ENCODE results near the gene AKAP13. TPM values are rescaled to one million over a fixed set of nuclear protein-coding genes. Genes with fewer than 3 reads are reported as not detected.

Gene AKAP13
- total and polyA plus RNA-seq, 2 of the 13 experiments (the other 11 are each of a cell fraction or from before 2014, with no cell fraction given): 6.7 to 27.1 TPM

DNA sequence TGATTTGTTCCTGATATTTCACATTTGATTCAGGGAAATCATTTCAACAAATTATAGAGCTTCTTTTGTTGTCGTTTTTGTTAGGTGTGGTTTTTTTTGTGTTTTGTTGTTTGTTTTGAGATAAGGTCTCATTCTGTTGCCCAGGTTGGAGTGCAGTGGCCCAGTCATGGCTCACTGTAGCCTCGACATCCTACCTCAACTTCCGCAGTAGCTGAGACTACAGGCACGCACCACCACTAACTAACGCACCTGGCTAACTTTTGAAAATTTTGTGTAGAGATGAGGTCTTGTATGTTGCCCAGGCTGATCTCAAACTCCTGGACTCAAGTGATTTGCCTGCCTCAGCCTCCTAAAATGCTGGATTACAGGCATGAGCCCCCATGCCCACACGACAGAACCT, 177.0 kb downstream of the AKAP13 start:
- H2AFZ ChIP-seq (ENCODE audit: low read length): no peak overlapping the region
- no TSS peak for BruUV-seq (replicated peaks)
- ATAC-seq (no peak), DNase-seq (ENCODE audit: low spot score) (no peak), FAIRE-seq (no peak)
- H3K4me1 ChIP-seq (ENCODE audit: insufficient read depth, low read length): no peaks in the 10 kb centered on the region
- H3K4me2 ChIP-seq (ENCODE audit: low read depth, low read length): no peak overlapping the region
- TF ChIP-seq EHMT2 (IDR thresholded peaks at IDR 0.05; ENCODE audit: borderline replicate concordance, low read depth, low read length): no peak
- no peak for TF ChIP-seq FOSL1 (CRISPR knock-in tag; IDR thresholded peaks at IDR 0.05; ENCODE audit: borderline replicate concordance)
- TF ChIP-seq TSC22D2 (CRISPR knock-in tag; IDR thresholded peaks at IDR 0.05; ENCODE audit: borderline replicate concordance): no peak
- no peak for TF ChIP-seq SRSF1 (optimal IDR thresholded peaks at IDR 0.05; ENCODE audit: low read depth, low read length)
- TF ChIP-seq SNAPC2 (CRISPR knock-in tag; IDR thresholded peaks at IDR 0.05): no peak
- no peak for TF ChIP-seq MTF2 (CRISPR knock-in tag; IDR thresholded peaks at IDR 0.05; ENCODE audit: borderline replicate concordance)
- TF ChIP-seq TRAFD1 (CRISPR knock-in tag; IDR thresholded peaks at IDR 0.05; ENCODE audit: borderline replicate concordance): no peak
- no peak for TF ChIP-seq SP2 (CRISPR knock-in tag; IDR thresholded peaks at IDR 0.05)
- no peak for TF ChIP-seq ZKSCAN1 (IDR thresholded peaks at IDR 0.05; ENCODE audit: low read length)
- no peak for TF ChIP-seq POLR2A (IDR thresholded peaks at IDR 0.05; ENCODE audit: insufficient read depth in 1 of 2, low read depth in 2 of 2, low read length in 2 of 2)
- TF ChIP-seq SOX6 (IDR thresholded peaks at IDR 0.05): no peak
- no peak for TF ChIP-seq SOX6 (CRISPR knock-in tag; IDR thresholded peaks at IDR 0.05)
- TF ChIP-seq ZMYM2 (CRISPR knock-in tag; IDR thresholded peaks at IDR 0.05): no peak
- TF ChIP-seq MTF1 (CRISPR knock-in tag; IDR thresholded peaks at IDR 0.05): no peak
- no peak overlapping the region for H3K27ac ChIP-seq (ENCODE audit: extremely low read length, insufficient read depth, low read length)
- H3K4me3 ChIP-seq (replicated peaks in 1 of 3; ENCODE audit: insufficient read depth in 1 of 3, low read depth in 2 of 3, low read length in 3 of 3): no peak overlapping the region
- H3K79me2 ChIP-seq (ENCODE audit: insufficient read depth, low read length): no peaks in the 10 kb centered on the region
- intact Hi-C loops (cut with micrococcal nuclease; ENCODE audit: unreplicated experiment): no loop called here
- H3K36me3 ChIP-seq (replicated peaks in 1 of 2; ENCODE audit: control insufficient read depth in 1 of 2, insufficient read depth in 2 of 2, low read length in 2 of 2): no peaks in the 10 kb centered on the region; a peak in 2 of 5 replicates
- WGBS (ENCODE audit: low lambda C conversion rate): 78% methylated on average over 6 of the region's 6 CpGs
- in situ Hi-C loops (cut with HindIII; ENCODE audit: extremely low pct_ligation_motif_present, low pct_unique_long_range_greater_than_20kb): no loop called here
- ChIA-PET CTCF (ENCODE audit: low intra/inter-chr PET ratio, low total read pairs) (no interaction called here), POLR2A (no interaction called here)
- H3K27me3 ChIP-seq (ENCODE audit: control insufficient read depth in 1 of 2, insufficient read depth in 2 of 2, low read length in 2 of 2): no peaks in the 10 kb centered on the region; a peak in 1 of 5 replicates
- H3K9ac ChIP-seq (ENCODE audit: insufficient read depth, low read depth, low read length): no peak overlapping the region
- H3K9me3 ChIP-seq (ENCODE audit: low read length): no peaks in the 10 kb centered on the region
- no peaks in the 10 kb centered on the region for H4K20me1 ChIP-seq (ENCODE audit: insufficient read depth, low read length)
